GM18520 (cell line): Measurements from ENCODE around the gene STX3.
"Not testable (repeated sequence)": the region's sequence is repeated elsewhere in the genome, so short reads cannot be mapped to it uniquely, and the experiment has no call there.

Experiments used
- ATAC-seq: cut with Tn5 transposase; IDR thresholded peaks from one replicate; pipeline ENCODE4 v1.9.1; 2021; ENCODE audit not compliant: unreplicated experiment

STX3 gene

DNA sequence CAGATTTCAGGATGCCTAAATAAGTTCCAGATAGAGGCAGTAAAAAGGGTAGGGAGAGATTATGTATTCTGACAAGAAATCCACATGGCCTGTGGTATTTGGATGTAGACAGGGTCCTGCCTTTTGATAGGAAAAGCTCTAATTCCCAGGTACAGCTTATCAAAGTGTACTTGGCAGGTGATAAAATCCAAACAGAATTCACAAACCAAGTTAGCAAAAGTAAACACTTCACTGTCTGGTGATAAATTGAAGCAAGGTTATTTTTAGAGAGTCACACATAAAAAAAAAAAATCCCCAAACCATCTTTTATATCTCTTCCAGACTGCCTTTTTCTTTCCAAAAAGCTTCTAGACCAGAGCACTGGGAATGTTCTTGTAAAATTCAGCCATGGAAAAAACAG is 84.4 kb downstream of the STX3 start:
- ATAC-seq = no peak

DNA sequence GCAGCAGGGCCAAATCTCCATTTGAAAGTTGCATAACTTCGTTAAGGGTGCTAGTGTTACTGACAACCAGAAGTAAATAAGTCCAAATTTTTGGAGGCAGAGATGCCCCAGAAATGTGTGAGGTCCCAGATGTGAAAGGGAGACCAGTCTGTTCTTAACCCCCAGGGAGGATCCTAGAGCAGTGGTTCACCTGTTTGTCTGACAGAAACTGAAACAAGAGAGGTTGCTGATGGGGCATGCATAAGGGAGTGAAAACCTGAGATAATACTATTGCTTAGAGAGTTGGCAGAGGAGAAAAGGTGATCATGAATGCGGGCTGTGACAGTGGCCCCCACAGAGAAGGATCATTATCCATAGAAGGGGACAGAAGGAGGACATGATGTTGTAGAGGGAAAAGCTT is 86.3 kb downstream of the STX3 start:
- ATAC-seq = no peak

DNA sequence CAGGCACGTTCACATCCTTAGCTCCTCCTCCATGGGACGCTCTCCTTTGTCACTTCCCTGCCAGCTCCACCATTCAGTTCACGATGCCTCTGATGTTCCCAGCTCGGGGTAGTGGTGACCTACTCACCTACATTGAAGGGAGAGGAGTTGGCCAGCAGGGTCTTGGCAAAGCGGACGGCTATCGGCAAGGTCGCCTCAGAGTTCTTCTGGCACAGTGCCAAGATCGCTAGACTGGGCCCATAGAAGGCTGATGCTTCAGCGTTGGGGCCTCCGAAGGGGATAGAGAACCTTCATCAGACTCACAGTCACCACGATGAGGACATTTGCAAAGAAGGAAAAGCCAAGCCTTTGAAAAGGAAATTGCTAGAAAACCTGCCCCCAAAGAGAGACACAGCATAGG is 87.1 kb downstream of the STX3 start:
- no peak for ATAC-seq

DNA sequence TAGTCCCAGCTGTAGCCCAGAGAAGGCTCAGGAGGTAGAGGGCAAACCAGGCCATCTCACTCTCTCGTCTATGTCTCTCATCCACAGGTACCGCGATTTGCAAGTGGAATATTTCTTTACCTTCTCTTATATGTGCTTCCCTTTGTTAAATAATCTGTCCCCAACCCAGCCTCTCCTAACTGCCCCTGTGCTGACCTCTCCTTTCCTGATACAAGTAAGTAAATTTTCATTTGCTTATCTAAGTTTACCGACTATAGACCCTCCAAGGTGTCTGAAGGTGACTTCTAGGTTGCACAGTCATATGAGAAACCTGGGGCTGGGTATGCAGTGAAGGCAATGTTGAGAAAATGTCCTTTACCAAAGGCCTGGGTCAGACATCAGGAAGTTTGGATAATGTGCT is 90.2 kb downstream of the STX3 start, which contains the start of gene CBLIF:
Gene CBLIF, minus strand, starts transcription at position 101 of the 400 bp plus-strand sequence. Its CDS starts 46 bp downstream, at position 55.
- ATAC-seq = no peak

DNA sequence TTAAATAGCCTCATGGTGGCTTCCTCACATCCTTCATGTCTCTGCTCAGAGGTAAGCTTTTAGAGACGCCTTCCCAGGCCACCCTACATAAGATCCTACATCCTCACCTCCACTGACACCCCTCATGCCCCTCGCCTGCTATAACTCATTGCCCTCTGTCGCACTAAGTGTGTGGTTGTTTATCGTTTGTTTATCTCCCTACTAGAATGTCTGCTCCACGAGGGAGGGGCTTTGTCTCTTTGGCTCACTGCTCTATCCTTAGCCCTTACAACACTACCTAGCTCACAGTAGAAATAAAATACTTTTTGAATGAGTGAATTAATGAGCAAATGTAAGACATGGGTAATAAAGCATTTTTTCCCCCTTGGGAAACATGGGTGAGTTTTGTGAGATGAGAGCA is 91.4 kb downstream of the STX3 start:
- ATAC-seq = no peak

DNA sequence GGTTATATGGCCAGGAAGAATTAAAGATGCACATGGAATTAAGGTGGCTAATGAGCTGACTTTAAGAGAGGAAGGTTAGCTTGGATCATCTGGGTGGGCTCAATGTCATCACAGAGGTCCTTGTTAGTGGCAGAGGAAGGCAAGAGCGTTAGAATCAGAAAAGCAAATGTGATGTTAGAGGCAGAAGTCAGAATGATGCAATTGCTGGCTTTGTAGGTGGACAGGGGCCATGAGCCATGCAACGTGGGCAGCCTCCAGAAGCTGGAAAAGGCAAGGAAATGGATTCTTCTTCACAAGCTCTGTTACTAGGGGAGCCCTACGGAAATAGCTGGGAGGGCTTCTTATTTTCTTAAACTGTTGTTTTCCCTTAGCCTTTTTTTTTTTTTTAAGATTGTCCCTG is 92.5 kb downstream of the STX3 start:
- no peak for ATAC-seq

DNA sequence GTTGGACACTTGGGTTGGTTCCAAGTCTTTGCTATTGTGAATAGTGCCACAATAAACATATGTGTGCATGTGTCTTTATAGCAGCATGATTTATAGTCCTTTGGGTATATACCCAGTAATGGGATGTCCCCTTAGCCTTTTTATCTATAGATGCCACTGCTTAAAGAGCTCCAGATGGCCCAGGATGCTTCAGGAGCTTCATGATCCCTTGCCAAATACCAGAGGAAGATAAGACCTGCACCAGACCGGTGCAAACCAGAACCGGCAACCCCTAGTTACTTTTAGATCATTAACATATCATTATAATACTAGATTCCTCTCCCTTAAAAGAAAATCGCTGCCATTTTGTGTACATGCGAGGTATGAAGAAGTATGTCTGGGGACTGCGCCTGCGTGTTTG is 93.3 kb downstream of the STX3 start:
- ATAC-seq = not testable (repeated sequence)

DNA sequence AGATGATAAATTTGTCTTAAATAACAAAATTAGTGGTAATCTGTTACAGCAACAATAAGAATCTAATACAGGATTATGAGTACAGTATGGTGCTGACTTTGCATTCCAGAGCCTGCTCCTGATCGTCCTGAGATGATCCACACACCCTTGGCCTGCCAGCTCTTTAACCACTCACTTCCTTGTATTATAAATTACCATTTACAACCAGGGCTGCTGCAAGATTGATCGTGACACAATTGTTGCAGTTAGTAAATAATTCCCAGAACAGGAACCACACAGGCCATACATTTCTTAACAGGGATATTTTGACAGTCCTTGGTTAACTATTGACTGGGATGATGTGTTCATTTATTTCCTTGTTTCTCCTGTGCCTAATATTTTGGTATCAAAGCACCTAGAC is 94.0 kb downstream of the STX3 start:
- ATAC-seq = no peak

DNA sequence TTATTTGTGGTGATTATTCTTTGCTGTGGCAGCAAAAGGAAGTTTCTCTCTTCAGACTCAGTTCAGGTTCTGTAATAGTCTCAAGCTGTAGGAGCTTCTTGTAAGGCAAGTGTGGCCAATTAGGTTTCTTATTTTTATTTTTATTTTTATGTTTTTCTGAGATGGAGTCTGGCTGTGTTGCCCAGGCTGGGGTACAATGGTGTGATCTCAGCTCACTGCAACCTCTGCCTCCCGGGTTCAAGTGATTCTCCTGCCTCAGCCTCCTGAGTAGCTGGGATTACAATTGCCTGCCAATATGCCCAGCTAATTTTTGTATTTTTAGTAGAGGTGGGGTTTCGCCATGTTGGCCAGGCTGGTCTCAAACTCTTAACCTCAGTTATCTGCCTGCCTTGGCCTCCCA is 94.4 kb downstream of the STX3 start:
- ATAC-seq = not testable (repeated sequence)

DNA sequence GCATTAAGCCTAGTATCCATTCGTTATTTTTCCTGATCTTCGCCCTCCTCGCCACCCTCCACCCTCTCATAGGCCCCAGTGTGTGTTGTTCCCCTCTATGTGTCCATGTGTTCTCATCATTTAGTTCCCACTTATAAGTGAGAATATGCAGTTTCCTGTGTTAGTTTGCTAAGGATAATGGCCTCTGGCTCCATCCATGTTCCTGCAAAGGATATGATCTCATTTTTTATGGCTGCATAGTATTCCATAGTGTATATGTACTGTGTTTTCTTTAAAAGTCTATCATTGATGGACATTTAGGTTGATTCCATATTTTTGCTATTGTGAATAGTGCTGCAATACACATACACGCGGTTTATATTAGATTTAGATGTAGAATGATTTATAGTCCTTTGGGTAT is 96.2 kb downstream of the STX3 start:
- not testable (repeated sequence) for ATAC-seq

DNA sequence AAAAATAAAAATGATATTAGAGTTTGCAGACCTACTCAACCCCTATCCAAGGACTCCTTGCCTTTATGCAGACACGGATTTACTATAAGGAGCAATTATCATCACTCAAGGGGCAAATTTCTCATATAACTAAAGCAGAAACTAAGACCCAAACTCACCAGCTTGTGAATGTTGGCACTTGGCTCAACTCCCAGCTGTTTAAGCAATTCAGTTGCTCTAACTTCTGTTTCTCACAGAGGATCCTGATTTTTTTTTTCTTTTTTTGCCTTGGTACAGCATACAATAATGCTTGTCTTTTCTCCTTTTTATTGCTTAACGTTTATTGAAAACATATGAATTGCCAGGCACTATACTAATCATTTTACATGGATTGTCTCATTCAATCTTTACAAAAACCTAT is 99.7 kb downstream of the STX3 start:
- no peak for ATAC-seq
